Left lung (tissue), 10 donors: ENCODE measurements around the gene PEPD. TPM values are rescaled to one million over a fixed set of nuclear protein-coding genes. Genes with fewer than 3 reads are reported as not detected.

ENCODE experiments used
- ATAC-seq: fragments of 200-7000 bp; cut with Tn5 transposase; one replicate; pipeline ENCODE4 v1.9.1; 2020; ENCODE audit warnings: moderate library complexity
- DNase-seq, 4 donors: peaks; one replicate each; pipeline ENCODE4 v3.0.0-alpha.2; 2013 to 2020
- H3K27ac ChIP-seq, 2 donors: fragments of 200-600 bp; sonication (generic) in 1 of 2; one replicate each; pipeline versions ENCODE4 v1.5.0 to v1.8.0; 2020 to 2021
- H3K27me3 ChIP-seq, 2 donors: fragments of 200-600 bp; sonication (generic) in 1 of 2; one replicate each; pipeline versions ENCODE4 v1.5.0 to v1.8.0; 2020 to 2021
- H3K36me3 ChIP-seq, 2 donors: fragments of 200-600 bp; sonication (generic) in 1 of 2; one replicate each; pipeline versions ENCODE4 v1.5.0 to v1.8.0; 2020 to 2021
- H3K4me1 ChIP-seq, 2 donors: fragments of 200-600 bp; one replicate each; pipeline ENCODE4 v1.8.0; 2021
- H3K4me3 ChIP-seq, 2 donors: fragments of 200-600 bp; sonication (generic) in 1 of 2; one replicate each; pipeline versions ENCODE4 v1.5.0 to v1.8.0; 2020 to 2021; ENCODE audit warnings: mild to moderate bottlenecking in 1 of 2
- H3K9me3 ChIP-seq, 2 donors: fragments of 200-600 bp; sonication (generic) in 1 of 2; one replicate each; pipeline versions ENCODE4 v1.5.0 to v1.8.0; 2020 to 2021
- intact Hi-C, 2 donors: fragments of 100-400 bp; cut with DNase I; formaldehyde crosslinking; loops; one replicate each; pipeline versions ENCODE4 v1.11.2 to v1.14.2; 2022
- polyA plus RNA-seq, 6 donors: library from polyadenylated mRNA; unstranded; fragments of 120-200 nt; gene quantifications; one replicate each; pipeline ENCODE4 v1.2.1, GENCODE V29; 2013; ENCODE audit not compliant: insufficient read length in 6 of 6
- total RNA-seq, 2 donors: library from RNA; stranded (reverse); fragmentation: NEBNext Ultra II Directional; extraction: Animal tissue kit (Norgen Biotek cat#: 25700); gene quantifications; one replicate each; pipeline ENCODE4 v1.2.1, GENCODE V29; 2021
- TF ChIP-seq, protein P1 (sequence below), 2 donors: fragments of 200-600 bp; sonication (generic) in 1 of 2; IDR thresholded peaks; one replicate each; pipeline versions ENCODE4 v1.5.0 to v1.8.0; 2021; ENCODE audit warnings: antibody characterized with exemption in 2 of 2
- donor health status: DM: no; HTN: yes; CAD: no.
- donor health status: DM: no; HTN: no; CAD: no.

The PEPD gene
- total and polyA plus RNA-seq, 8 donors: 41.2 to 90.1 (median 46.2) TPM

DNA sequence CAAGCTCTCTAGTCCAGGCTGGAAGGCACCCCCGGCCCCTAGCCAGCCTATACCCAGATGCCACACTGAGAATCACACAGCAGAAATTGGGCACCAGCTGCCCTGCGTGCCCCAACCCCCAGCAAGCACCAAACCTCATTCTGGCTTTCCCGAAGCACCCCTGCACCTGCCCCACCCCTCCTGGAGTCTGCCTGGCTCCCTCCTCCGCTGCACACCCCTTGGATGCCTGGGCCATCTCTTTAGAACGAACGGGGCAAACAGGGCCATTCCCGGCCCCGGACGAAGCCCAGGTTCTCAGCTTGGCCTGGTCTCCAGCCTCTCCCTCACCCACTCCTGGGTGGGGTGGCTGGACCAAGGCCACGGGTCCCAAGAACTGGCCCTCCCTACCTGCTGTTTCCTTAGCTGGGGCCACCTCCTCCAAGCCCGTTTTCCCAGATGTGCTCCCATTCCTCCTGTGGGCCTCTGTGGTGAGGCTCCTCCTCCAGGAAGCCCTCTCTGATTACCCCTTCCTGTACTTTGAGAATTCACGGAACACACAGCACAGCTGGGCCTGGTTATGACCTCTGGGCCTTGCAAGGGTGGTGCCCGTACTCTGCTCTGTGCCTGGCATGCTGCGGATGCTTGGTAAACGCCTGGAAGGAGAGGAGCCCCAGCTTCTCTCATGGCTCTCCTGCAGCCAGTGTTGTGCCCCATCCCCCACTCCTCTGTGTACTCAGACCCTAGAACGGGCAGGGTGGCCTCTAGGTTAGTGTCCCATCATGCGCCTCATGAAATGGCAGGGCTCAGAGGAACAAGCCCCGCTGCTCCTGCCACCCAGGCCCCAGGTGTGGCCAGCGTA, 126.6 kb downstream of the PEPD start:
- peak overlapping the region in 1 of 2 donors; percentile 35 for H3K27ac ChIP-seq
- DNase-seq: peak in 2 of 4 donors; percentile 32 to 51

DNA sequence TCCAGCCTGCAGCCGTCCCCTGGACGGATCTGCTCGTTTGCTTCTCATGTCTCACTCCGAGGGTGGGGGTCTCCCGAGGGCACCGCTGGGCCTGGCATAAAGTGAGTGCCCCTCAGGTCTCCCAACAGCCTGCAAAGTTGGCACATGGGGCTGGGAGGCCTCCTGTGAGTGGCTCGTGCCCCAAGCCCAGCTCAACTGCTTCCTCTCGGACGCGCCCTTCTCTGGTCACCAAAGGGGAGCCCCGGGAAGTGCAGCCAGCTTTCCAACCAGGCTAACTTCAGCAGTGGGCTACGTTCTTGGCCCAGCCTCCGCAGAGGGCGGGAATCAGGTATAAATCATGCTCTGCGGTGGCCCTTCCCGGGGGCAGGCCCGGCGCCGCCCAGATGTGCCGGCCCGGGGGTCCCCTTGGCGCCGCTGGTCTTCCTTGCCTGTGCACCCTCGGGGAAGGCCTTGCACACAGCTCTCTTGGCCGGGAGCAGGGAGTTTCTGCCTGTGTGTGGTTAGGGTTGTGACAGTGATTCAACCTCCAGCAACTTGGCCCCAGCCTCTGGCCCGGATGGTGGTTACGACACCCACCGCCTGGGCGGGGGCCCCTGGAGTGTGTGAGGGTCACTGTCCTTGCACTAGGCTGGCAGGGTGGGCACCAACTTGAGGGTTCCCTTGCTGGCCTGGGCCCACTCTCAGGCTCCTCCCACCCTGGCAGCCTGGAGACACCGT, 127.4 kb downstream of the PEPD start:
- no peaks in the 10 kb centered on the region for H3K9me3 ChIP-seq
- H3K27ac ChIP-seq: peak overlapping the region in 1 of 2 donors; percentile 35
- TF ChIP-seq, protein P1, sequence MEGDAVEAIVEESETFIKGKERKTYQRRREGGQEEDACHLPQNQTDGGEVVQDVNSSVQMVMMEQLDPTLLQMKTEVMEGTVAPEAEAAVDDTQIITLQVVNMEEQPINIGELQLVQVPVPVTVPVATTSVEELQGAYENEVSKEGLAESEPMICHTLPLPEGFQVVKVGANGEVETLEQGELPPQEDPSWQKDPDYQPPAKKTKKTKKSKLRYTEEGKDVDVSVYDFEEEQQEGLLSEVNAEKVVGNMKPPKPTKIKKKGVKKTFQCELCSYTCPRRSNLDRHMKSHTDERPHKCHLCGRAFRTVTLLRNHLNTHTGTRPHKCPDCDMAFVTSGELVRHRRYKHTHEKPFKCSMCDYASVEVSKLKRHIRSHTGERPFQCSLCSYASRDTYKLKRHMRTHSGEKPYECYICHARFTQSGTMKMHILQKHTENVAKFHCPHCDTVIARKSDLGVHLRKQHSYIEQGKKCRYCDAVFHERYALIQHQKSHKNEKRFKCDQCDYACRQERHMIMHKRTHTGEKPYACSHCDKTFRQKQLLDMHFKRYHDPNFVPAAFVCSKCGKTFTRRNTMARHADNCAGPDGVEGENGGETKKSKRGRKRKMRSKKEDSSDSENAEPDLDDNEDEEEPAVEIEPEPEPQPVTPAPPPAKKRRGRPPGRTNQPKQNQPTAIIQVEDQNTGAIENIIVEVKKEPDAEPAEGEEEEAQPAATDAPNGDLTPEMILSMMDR (IDR thresholded peaks at IDR 0.05): no peak
- peaks cover 30 to 77% of the 10 kb centered on the region in 2 donors for H3K4me1 ChIP-seq
- peak in 2 of 4 donors; percentile 62 to 84 for DNase-seq
- no peaks in the 10 kb centered on the region for H3K27me3 ChIP-seq
- peak; percentile 41 for ATAC-seq
- H3K4me3 ChIP-seq: no peak overlapping the region
- intact Hi-C loops: no loop called here
- H3K36me3 ChIP-seq: peaks cover 0 to 3% of the 10 kb centered on the region in 2 donors

More for the DNA sequence above, 126.6 kb downstream of the PEPD start:
- TF ChIP-seq, protein P1 (IDR thresholded peaks at IDR 0.05): no peak
- Histone ChIP-seq H3K27me3 (no peaks in the 10 kb centered on the region), H3K9me3 (no peaks in the 10 kb centered on the region), H3K4me3 (no peak overlapping the region), H3K36me3 (no peaks in the 10 kb centered on the region), H3K4me1 (peaks cover 22 to 71% of the 10 kb centered on the region in 2 donors)
- intact Hi-C loops: no loop called here
- ATAC-seq: no peak

DNA sequence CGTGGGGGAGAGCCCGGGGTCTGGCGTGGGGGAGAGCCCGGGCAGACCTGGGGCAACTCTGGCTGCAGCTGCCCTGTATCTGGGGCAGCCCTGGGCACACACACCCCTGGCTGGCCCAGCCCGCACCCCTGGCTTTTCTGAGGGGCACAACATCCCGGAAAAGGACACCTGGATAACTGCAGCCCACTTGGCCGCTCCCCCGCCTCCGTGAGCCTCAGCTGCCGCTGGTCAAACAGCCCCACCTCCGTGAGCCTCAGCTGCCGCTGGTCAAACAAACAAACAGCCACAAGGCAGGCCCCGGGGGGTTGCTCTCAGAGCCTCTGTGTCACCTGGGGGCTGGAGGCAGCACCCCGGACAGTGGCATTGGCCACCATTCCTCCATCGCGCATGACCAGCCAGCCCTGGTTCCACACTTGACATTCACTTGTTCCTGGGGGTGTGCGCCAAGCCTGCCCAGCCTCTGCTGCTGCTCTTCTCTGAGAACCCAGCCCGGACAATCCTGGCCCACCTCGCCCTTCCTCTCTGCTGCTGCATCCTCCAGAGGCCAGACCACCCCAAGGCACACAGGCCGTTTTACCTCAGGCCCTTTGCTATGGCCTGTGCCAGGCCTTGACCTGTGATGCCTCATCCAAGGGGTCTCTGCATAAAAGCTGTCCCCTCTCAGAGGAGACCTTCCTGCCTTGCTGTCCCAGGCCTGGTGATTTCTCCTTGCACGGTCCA, 128.1 kb downstream of the PEPD start:
- ATAC-seq (no peak), DNase-seq (peak in 2 of 4 donors; percentile 31 to 76)
- H3K9me3 ChIP-seq: no peaks in the 10 kb centered on the region
- peaks cover 0 to 3% of the 10 kb centered on the region in 2 donors for H3K36me3 ChIP-seq
- peak overlapping the region in 1 of 2 donors; percentile 35 for H3K27ac ChIP-seq
- intact Hi-C loops: no loop called here
- no peaks in the 10 kb centered on the region for H3K27me3 ChIP-seq
- H3K4me1 ChIP-seq: peaks cover 37 to 84% of the 10 kb centered on the region in 2 donors
- TF ChIP-seq, protein P1 (IDR thresholded peaks at IDR 0.05): no peak
- no peak overlapping the region for H3K4me3 ChIP-seq

DNA sequence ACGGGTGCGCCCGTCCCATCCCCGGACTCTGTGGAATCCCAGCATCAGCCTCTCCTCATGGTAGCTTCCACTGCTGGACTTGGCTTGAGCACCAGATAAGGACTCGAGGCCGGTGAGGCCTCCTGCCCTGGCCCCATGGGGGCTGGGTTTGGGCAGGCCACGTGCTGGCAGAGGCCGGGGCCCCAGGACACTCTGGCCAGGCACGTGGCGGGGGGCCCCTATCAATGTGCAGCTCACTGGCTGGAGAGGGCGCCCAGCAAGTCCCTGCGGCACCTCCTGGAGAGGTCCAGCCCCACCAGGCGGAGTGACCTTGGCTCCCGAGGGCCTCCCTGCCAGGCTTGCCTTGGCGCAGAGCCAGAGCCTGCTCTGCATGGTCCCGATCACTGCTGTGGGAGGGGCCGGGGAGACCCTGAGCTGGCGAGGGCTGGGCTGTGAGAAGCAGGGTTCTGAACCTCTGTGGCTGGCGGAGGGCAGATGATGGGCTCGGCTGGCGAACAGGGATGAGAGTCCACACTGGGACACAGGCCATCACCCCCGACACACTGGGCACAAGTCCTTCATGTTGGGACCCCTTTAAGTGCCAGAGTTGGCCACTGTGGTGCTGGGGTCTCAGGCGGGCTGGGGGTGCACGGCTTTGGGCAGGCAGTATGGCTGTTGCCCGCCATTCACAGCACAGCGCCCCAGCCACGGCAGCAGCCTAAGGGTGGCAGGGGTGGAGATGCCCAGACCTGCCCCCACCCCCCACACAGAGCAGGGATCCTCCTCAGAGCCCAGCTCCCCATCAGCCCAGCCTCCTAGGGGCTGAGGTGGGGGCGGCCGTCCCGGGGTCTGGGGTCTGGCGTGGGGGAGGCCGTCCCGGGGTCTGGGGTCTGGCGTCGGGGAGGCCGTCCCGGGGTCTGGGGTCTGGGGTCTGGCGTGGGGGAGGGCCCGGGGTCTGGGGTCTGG, 129.0 kb downstream of the PEPD start:
- H3K4me3 ChIP-seq: no peak overlapping the region
- TF ChIP-seq, protein P1 (IDR thresholded peaks at IDR 0.05): no peak
- intact Hi-C loops: no loop called here
- H3K9me3 ChIP-seq: no peaks in the 10 kb centered on the region
- ATAC-seq (no peak), DNase-seq (peak in 2 of 4 donors; percentile 34 to 78)
- peaks cover 0 to 7% of the 10 kb centered on the region in 2 donors for H3K36me3 ChIP-seq
- H3K27ac ChIP-seq: no peak overlapping the region
- H3K27me3 ChIP-seq: no peaks in the 10 kb centered on the region
- peaks cover 37 to 89% of the 10 kb centered on the region in 2 donors for H3K4me1 ChIP-seq
